GM18517 (cell line): ENCODE data around the gene DMTF1.
A peak's percentile ranks its signal among the peaks of the same experiment; 100 is the strongest.

ENCODE experiments used
- ATAC-seq: cut with Tn5 transposase; IDR thresholded peaks from one replicate; pipeline ENCODE4 v1.9.1; 2021; ENCODE audit warnings: mild to moderate bottlenecking, moderate library complexity; ENCODE audit not compliant: unreplicated experiment

DMTF1 gene

GRCh38 chr7:87146740-87147386 lies 5.4 kb upstream of the DMTF1 start:
- no peak for ATAC-seq

GRCh38 chr7:87147500-87147899 lies 4.8 kb upstream of the DMTF1 start:
- no peak for ATAC-seq

- ATAC-seq, result no peak
Measured at GRCh38 chr7:87148332-87148955, 3.8 kb upstream of the DMTF1 start.

GRCh38 chr7:87151002-87151728 lies 1.1 kb upstream of the DMTF1 start:
- ATAC-seq, result no peak

- peak; percentile 2 for ATAC-seq
Measured at GRCh38 chr7:87151729-87152111, 533 bp upstream of the DMTF1 start.

- peak; percentile 9 for ATAC-seq
Measured at GRCh38 chr7:87152897-87153641, 816 bp downstream of the DMTF1 start.

GRCh38 chr7:87154166-87154565 lies 1.9 kb downstream of the DMTF1 start:
- no peak for ATAC-seq

- ATAC-seq, result no peak
Measured at GRCh38 chr7:87154569-87154968, 2.3 kb downstream of the DMTF1 start.

GRCh38 chr7:87155788-87156187 lies 3.5 kb downstream of the DMTF1 start:
- no peak for ATAC-seq

GRCh38 chr7:87156709-87157108 lies 4.5 kb downstream of the DMTF1 start:
- ATAC-seq, result no peak

GRCh38 chr7:87159538-87159937 lies 7.3 kb downstream of the DMTF1 start:
- ATAC-seq, result no peak

- ATAC-seq, result no peak
Measured at GRCh38 chr7:87164433-87164832, 12.2 kb downstream of the DMTF1 start.

GRCh38 chr7:87170828-87171227 lies 18.6 kb downstream of the DMTF1 start:
- no peak for ATAC-seq

GRCh38 chr7:87171282-87171934 lies 19.2 kb downstream of the DMTF1 start:
- ATAC-seq, result no peak

GRCh38 chr7:87173471-87173870 lies 21.2 kb downstream of the DMTF1 start:
- no peak for ATAC-seq

GRCh38 chr7:87178320-87178719 lies 26.1 kb downstream of the DMTF1 start:
- ATAC-seq, result no peak

GRCh38 chr7:87179180-87179579 lies 26.9 kb downstream of the DMTF1 start:
- ATAC-seq, result no peak

- no peak for ATAC-seq
Measured at GRCh38 chr7:87187120-87187519, 34.9 kb downstream of the DMTF1 start.

GRCh38 chr7:87188930-87189329 lies 36.7 kb downstream of the DMTF1 start:
- ATAC-seq, result no peak

GRCh38 chr7:87190783-87191182 lies 38.5 kb downstream of the DMTF1 start:
- no peak for ATAC-seq
